DMS 273 (cell line): Measurements from ENCODE around the gene EXO1.
"Not testable (repeated sequence)": the region's sequence is repeated elsewhere in the genome, so short reads cannot be mapped to it uniquely, and the experiment has no call there.

Source experiments
- DNase-seq: peaks from one replicate; lab custom pipeline; 2025; ENCODE audit not compliant: unreplicated experiment; lab: John Stamatoyannopoulos, UW

EXO1 gene

DNA sequence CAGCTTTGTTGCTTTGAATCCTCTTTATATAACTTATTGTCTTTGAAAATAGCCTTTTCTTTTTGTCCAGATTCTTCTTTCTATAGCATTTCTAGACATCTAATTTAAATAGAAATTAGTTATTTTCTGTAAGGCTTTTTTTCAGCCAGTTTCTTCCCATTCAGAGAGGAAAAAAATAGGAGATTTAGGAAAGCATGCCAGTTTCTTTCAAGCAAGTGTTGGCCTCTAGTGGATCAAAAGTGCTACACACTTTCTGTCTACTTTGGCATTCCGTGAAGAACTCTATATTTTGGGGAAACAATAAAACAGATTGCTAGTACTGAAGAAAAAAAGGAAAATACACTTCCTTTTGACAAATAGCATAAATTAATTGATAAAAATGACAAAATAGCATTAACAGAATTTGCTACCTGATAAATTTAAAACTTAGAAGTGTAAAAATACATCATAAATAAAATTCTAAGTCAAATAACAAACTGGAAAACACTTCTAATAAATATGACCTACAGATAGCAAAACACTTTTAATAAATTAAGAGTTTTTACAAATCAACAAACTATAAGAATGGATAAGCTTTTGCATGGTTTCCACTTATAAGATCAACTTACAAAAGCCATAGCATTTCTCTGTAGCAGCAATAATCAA is 13.1 kb upstream of the EXO1 start:
- DNase-seq = peak; percentile 60

DNA sequence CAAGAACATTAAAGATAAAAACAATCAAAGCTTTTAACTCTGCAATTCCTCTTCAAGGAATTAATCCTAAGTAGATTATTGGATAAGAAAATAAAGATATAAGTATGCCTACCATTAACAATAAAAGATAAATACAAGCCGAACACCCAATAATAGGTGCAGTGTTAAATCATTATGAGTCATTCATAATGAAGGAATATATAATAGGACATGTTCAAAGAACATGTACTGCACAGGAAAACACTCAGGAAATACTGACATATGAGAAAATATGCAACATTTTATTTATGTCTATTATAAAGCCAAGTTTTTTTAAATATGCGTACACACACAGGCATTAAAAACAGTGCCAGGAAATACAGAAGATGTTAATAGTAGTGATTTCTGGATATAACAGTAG is 11.1 kb upstream of the EXO1 start:
- DNase-seq = no peak

GRCh38 chr1:241837416-241837815 is 10.6 kb upstream of the EXO1 start:
- DNase-seq = no peak

DNA sequence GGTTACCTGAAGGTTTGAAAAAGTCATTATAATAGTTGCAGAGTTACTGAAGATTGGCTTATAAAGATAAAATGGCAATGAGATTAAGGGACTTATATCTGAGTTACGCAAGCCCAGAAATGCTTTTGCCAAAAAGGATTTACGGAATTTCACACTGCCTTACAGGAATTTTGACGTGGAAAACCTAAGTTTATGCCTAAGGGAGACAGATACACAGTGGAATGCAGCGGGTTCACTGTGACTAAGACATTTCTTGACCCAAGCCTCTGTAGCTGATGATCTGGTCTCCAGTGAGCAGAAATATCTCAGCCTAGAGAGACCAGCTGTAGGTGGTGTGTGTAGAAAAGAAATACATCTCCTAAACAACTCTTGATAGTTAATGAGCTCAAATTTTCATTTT is 10.1 kb upstream of the EXO1 start:
- no peak for DNase-seq

DNA sequence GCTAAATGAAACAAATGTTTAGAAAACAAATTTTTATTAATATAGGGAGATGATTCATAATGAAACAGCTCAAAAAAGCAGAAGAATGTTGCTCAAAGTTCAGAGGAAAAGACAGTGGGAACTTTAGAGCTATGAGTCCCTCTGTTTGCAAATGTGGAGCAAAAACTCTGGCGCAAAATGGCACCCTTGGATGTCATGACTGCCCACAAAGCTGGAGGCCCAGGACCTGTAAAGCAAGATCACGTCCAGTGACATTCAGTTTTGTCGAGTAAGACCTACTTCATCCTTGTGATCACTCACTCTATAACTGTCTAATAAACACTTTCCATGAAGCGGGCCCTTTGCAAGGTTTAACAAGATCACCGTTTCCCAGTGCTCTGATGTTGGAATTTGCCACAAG is 9.1 kb upstream of the EXO1 start:
- DNase-seq = no peak

- DNase-seq = no peak
Measured at GRCh38 chr1:241839369-241839979, 8.5 kb upstream of the EXO1 start.

DNA sequence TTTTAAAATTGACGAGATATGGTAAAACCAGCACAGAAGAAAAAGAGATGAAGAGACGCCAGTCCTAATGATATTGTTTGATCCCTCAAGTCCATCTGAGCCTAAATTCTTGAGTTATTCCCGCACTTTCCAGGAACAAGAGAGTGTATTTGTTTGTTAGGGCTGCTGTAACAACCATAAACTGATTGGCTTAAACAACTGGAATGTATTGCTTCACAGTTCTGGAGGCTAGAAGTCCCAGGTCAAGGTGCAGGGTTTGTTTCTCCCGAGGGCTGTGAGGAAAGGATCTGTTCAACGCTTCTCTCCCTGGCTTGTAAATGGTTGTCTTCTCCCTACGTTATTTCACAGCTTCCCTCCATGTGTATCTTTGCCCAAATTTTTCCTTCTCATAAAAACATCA is 7.8 kb upstream of the EXO1 start:
- DNase-seq = no peak

GRCh38 chr1:241841691-241842090 is 6.3 kb upstream of the EXO1 start:
- DNase-seq = no peak

- no peak for DNase-seq
Measured at GRCh38 chr1:241842565-241842964, 5.4 kb upstream of the EXO1 start.

DNA sequence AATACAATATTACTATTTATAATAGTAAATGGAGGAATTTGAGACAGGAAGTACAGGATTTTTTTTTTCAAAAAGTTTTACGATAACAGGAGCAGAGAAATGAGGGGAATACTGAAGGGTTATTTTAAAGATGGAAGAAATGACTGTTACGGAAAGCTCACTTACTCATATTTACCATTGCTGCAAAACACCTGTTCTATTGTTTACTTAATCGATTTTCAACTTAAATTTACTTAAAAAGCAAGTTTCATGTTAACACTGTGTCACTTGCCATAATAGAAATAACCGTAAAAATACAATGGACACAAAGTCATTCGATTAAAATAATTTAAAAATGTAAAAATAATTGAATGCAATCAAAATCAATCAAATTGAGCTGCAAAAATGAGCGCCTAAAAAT is 3.4 kb upstream of the EXO1 start:
- DNase-seq = no peak

GRCh38 chr1:241846375-241846774 is 1.6 kb upstream of the EXO1 start:
- DNase-seq = no peak

GRCh38 chr1:241846862-241847539 is 1.0 kb upstream of the EXO1 start:
- DNase-seq = no peak

DNA sequence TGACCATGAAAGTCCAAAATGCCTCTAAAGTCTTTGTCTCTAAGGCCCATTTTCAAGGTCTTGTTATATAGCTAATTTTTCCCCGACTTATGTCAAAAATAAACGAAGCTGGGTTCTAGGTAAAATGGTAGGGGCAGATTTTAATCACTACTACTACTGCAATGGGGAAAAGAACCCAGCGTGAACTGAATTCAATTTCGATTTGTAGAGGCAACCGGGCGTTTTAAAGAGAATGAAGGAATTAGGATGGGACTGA is 536 bp upstream of the EXO1 start:
- no peak for DNase-seq

- DNase-seq = peak; percentile 20
Measured at GRCh38 chr1:241848686-241849344, 811 bp downstream of the EXO1 start.

- DNase-seq = no peak
Measured at GRCh38 chr1:241849345-241849695, 1.3 kb downstream of the EXO1 start.

DNA sequence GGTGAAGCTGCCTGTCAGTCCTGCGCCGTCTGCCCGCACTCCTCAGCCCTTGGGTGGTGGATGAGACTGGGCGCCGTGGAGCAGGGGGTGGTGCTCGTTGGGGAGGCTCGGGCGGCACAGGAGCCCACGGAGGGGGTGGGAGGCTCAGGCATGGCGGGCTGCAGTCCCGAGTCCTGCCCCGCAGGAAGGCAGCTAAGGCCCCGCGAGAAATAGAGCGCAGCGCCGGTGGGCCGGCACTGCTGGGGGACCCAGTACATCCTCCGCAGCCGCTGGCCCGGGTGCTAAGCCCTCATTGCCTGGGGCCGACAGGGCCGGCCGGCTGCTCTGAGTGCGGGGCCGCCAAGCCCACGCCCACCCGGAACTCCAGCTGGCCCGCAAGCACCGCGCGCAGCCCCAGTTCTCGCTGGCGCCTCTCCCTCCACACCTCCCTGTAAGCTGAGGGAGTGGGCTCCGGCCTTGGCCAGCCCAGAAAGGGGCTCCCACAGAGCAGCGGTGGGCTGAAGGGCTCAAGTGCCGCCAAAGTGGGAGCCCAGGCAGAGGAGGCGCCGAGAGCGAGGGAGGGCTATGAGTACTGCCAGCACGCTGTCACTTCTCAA is 7.6 kb downstream of the EXO1 start:
- not testable (repeated sequence) for DNase-seq

- DNase-seq = no peak
Measured at GRCh38 chr1:241857131-241857530, 9.1 kb downstream of the EXO1 start.

DNA sequence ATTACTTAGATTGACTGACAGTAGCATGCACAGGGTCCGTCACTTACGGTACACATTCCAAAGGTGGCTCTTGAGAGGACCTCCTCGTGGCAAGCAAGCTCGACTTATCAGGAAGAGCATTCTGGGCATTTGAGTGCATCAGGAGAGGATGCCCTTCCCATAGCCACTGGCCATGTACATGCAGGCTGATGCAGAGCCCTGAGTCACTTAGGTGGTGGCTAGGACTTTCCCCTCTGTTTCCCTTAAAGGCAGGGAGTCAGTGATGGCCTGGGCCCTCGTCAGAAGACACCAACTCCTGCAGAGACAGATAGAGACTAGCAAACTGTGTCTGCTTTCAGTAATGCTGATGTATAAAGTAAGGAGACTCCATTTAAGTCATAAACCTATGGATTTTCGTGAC is 12.9 kb downstream of the EXO1 start:
- no peak for DNase-seq

GRCh38 chr1:241869022-241869421 is 21.0 kb downstream of the EXO1 start:
- DNase-seq = no peak

DNA sequence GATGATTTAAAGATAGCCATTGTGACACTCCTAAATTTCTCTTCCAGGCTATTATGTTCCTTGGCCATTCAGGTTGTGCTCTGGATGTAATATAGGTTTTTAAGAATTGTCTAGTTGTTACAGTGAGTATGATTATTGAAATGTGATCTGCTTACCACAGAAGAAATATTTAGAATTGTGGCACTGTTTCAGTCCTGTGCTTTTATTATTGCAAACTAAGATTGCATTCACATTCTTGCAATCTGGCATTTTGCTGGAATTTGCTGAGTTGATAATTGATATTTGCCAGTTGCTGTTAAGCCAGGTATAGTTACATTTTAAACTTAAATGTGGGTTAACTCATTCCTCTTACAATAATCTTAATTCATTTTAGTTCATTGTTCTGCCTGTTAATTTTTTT is 22.3 kb downstream of the EXO1 start:
- DNase-seq = no peak

DNA sequence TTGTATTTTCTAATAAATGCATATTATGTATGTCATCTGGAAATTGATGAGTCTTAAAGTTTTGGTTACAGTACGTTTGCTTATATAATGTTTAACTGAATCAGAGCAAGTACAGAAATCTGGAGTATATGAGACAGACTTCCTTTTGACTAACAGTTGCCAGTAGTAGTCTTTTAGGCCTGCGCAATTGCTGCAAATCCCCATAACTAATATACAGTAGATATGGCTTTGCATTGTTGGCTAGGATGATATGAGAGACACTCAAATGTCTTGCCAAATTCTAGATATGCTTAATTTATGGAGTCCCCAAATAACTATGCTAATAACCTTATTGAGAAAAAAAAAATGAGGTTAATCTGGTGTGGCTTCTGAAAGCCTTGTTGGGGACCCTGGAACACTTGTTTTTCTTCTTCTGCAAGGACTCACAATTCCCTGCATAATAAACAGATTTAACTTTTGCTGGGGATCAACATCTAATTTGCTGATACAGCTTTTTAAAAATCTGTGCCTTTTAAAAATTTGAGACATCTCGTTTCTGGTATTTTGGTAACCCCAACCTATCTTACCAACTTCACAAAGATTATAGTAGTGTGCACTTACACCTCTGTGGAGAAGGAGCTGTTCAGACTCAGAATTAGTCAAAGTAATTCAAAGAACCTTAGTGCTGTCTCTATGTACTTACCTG is 22.9 kb downstream of the EXO1 start:
- no peak for DNase-seq

DNA sequence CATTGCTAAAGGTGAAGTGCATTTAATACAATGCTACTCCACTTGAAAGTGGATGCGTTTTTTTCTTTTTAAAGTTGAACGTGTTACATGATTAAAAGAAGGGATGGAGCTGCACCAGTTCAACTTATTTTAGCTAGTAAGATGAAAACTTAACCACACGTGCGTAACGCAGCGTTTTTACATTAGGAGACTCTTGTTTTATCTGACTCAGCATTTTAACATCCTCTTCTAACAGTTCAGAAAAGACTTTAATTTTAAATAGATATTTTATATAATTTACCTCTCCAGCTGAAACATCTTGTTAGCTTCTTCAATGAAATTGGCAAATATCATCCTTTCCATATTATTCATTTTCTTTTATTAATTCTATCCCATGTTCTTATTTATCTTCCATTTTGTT is 33.4 kb downstream of the EXO1 start:
- DNase-seq = no peak
